HEK293 (cell line): ENCODE results near the gene SLC51A.

Experiments
- CTCF ChIA-PET: fragments of 350-600 bp; formaldehyde crosslinking; extraction: SDS; loops from one replicate; lab custom pipeline; 2021; ENCODE audit warnings: antibody characterized with exemption; lab: Yijun Ruan, JAX
- POLR2A ChIA-PET: fragments of 300-600 bp; formaldehyde crosslinking; extraction: SDS; loops from one replicate; lab custom pipeline; 2020; ENCODE audit warnings: antibody characterized with exemption, inconsistent platforms; lab: Yijun Ruan, JAX
- H3K27ac ChIP-seq: fragments of 200-500 bp; sonication (Bioruptor generic); 2 replicates; pipeline ENCODE4 v1.5.1; 2014; ENCODE audit warnings: low read depth, low read length, control low read depth, inconsistent platforms; ENCODE audit errors: extremely low read depth
- H3K36me3 ChIP-seq, 2 experiments: fragments of 200-500 bp in 1 of 2; sonication (Bioruptor generic) in 1 of 2; 1 replicate in 1 of 2; 2 replicates in 1 of 2; pipeline ENCODE4 v1.5.1; 2014 to 2017; ENCODE audit warnings: inconsistent platforms in 2 of 2, low read length in 2 of 2; ENCODE audit not compliant: control insufficient read depth in 2 of 2, insufficient read depth in 1 of 2
- H3K4me1 ChIP-seq: fragments of 200-500 bp; sonication (Bioruptor generic); 2 replicates; pipeline ENCODE4 v1.5.1; 2014; ENCODE audit warnings: mild to moderate bottlenecking, low read length, inconsistent platforms; ENCODE audit not compliant: control insufficient read depth, insufficient read depth
- H3K4me3 ChIP-seq: 2 replicates; pipeline ENCODE4 v1.5.1; 2011; ENCODE audit warnings: low read depth, mild to moderate bottlenecking, control low read depth, low read length, moderate library complexity
- H3K9me3 ChIP-seq: fragments of 200-500 bp; sonication (Bioruptor generic); 2 replicates; pipeline ENCODE4 v1.5.1; 2014; ENCODE audit warnings: low read depth, low read length, inconsistent platforms; ENCODE audit not compliant: control insufficient read depth, insufficient read depth
- GLI2 ChIP-seq: fragments of 450-650 bp; formaldehyde crosslinking; IDR thresholded peaks from 2 replicates; pipeline ENCODE4; 2017; ENCODE audit warnings: missing biosample characterization, missing genetic modification characterization, low read depth, borderline replicate concordance
- GLIS2 ChIP-seq: fragments of 450-650 bp; formaldehyde crosslinking; IDR thresholded peaks from 2 replicates; pipeline ENCODE4 v1.5.1; 2016; ENCODE audit warnings: missing biosample characterization, missing genetic modification characterization
- KLF1 ChIP-seq: fragments of 450-650 bp; formaldehyde crosslinking; IDR thresholded peaks from 2 replicates; pipeline ENCODE4 v1.5.1; 2016; ENCODE audit warnings: missing biosample characterization, missing genetic modification characterization
- KLF10 ChIP-seq: fragments of 450-650 bp; IDR thresholded peaks from 2 replicates; pipeline ENCODE4 v1.5.1; 2018; ENCODE audit warnings: missing biosample characterization, mild to moderate bottlenecking, missing genetic modification characterization
- TCF7L2 ChIP-seq: IDR thresholded peaks from 2 replicates; pipeline ENCODE4 v1.6.1; 2011; ENCODE audit warnings: low read depth, mild to moderate bottlenecking, inconsistent platforms, low read length, moderate library complexity, borderline replicate concordance
- ZFP37 ChIP-seq: fragments of 450-650 bp; formaldehyde crosslinking; IDR thresholded peaks from 2 replicates; pipeline ENCODE4 v1.5.1; 2016; ENCODE audit warnings: missing biosample characterization, missing genetic modification characterization
- ZFP69B ChIP-seq: fragments of 450-650 bp; formaldehyde crosslinking; IDR thresholded peaks from 2 replicates; pipeline ENCODE4 v1.5.1; 2016; ENCODE audit warnings: missing biosample characterization, missing genetic modification characterization
- ZIC2 ChIP-seq: fragments of 450-650 bp; formaldehyde crosslinking; IDR thresholded peaks from 2 replicates; pipeline ENCODE4 v1.5.1; 2016; ENCODE audit warnings: missing biosample characterization, missing genetic modification characterization
- ZNF311 ChIP-seq: fragments of 450-650 bp; formaldehyde crosslinking; IDR thresholded peaks from 2 replicates; pipeline ENCODE4 v1.5.1; 2017; ENCODE audit warnings: missing biosample characterization, missing genetic modification characterization, borderline replicate concordance
- ZNF362 ChIP-seq: fragments of 450-650 bp; formaldehyde crosslinking; IDR thresholded peaks from 2 replicates; pipeline ENCODE4 v1.5.1; 2016; ENCODE audit warnings: missing biosample characterization, missing genetic modification characterization
- ZNF549 ChIP-seq: fragments of 450-650 bp; IDR thresholded peaks from 2 replicates; pipeline ENCODE4 v1.5.1; 2018; ENCODE audit warnings: missing biosample characterization, missing genetic modification characterization, mild to moderate bottlenecking, inconsistent platforms, moderate library complexity
- ZNF639 ChIP-seq: fragments of 450-650 bp; formaldehyde crosslinking; IDR thresholded peaks from 2 replicates; pipeline ENCODE4 v1.5.1; 2016; ENCODE audit warnings: missing biosample characterization, missing genetic modification characterization
- ZNF658 ChIP-seq: fragments of 450-650 bp; formaldehyde crosslinking; IDR thresholded peaks from 2 replicates; pipeline ENCODE4; 2016; ENCODE audit warnings: missing biosample characterization, missing genetic modification characterization
- ZNF776 ChIP-seq: fragments of 450-650 bp; formaldehyde crosslinking; IDR thresholded peaks from 2 replicates; pipeline ENCODE4 v1.5.0; 2017; ENCODE audit warnings: missing biosample characterization, missing genetic modification characterization, borderline replicate concordance
- ZSCAN18 ChIP-seq: fragments of 450-650 bp; formaldehyde crosslinking; IDR thresholded peaks from 2 replicates; pipeline ENCODE4 v1.5.1; 2016; ENCODE audit warnings: missing biosample characterization, missing genetic modification characterization
- ZSCAN5A ChIP-seq: fragments of 450-650 bp; formaldehyde crosslinking; IDR thresholded peaks from 2 replicates; pipeline ENCODE4 v1.5.1; 2016; ENCODE audit warnings: missing biosample characterization, missing genetic modification characterization
- TF ChIP-seq, protein P1 (sequence below): fragments of 450-650 bp; formaldehyde crosslinking; IDR thresholded peaks from 2 replicates; pipeline ENCODE4 v1.5.1; 2017; ENCODE audit warnings: missing biosample characterization, mild to moderate bottlenecking, missing genetic modification characterization, moderate library complexity

The SLC51A gene

DNA sequence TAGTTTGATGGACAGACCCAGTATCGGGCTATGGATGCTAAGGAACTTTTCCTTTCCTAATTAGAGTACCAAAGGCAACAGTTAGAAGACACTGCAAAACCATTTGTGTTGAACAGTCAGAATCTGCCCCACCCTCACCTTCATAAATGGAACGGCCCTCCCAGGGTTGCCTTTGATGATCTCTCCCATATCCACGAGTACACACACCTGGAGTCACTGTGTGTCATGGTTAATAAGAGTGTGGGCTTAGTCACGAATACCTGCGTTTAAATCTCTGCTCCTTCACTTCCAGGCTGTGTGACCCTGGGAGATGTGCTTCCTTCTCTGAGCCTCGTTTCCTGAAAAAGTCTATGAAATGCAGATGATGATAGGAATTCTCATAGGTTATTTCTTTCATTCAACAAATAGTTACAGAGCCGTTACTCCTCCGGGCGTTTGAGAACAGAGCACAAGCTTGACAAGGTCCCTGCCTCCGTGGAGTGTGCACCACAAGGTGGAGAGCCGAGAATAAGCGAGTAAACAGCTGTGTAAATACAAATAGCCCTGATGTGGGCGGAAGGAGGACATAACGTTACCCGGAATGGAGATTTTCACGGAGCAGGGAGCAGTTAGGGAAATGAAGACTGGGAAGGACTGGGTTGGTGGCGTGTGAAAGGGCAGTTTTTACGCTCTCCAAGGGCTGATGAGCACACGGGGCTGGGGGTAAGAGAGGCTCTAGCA, 6.7 kb downstream of the SLC51A start:
- ChIA-PET POLR2A (no interaction called here), CTCF (no interaction called here)
- no peaks in the 10 kb centered on the region for H3K4me1 ChIP-seq
- no peak overlapping the region for H3K27ac ChIP-seq
- no peaks in the 10 kb centered on the region for H3K36me3 ChIP-seq
- no peak for TF ChIP-seq ZNF549 (tag by site-specific recombination)
- TF ChIP-seq GLI2 (tag by site-specific recombination): no peak
- TF ChIP-seq GLIS2 (tag by site-specific recombination): no peak
- TF ChIP-seq KLF1 (tag by site-specific recombination): no peak
- no peak for TF ChIP-seq ZSCAN5A (tag by site-specific recombination)
- TF ChIP-seq ZNF311 (tag by site-specific recombination): no peak
- no peak for TF ChIP-seq ZFP37 (tag by site-specific recombination)
- TF ChIP-seq, protein P1, sequence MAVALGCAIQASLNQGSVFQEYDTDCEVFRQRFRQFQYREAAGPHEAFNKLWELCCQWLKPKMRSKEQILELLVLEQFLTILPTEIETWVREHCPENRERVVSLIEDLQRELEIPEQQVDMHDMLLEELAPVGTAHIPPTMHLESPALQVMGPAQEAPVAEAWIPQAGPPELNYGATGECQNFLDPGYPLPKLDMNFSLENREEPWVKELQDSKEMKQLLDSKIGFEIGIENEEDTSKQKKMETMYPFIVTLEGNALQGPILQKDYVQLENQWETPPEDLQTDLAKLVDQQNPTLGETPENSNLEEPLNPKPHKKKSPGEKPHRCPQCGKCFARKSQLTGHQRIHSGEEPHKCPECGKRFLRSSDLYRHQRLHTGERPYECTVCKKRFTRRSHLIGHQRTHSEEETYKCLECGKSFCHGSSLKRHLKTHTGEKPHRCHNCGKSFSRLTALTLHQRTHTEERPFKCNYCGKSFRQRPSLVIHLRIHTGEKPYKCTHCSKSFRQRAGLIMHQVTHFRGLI (tag by site-specific recombination): no peak
- no peak for TF ChIP-seq ZNF776 (tag by site-specific recombination)
- TF ChIP-seq ZNF639 (tag by site-specific recombination): no peak
- no peak for TF ChIP-seq ZSCAN18 (tag by site-specific recombination)
- no peak for TF ChIP-seq ZFP69B
- no peak for TF ChIP-seq TCF7L2
- TF ChIP-seq KLF10 (tag by site-specific recombination): no peak
- TF ChIP-seq ZNF362 (tag by site-specific recombination): no peak
- no peak overlapping the region for H3K4me3 ChIP-seq
- no peaks in the 10 kb centered on the region for H3K9me3 ChIP-seq

- Histone ChIP-seq H3K4me3 (no peak overlapping the region), H3K9me3 (no peaks in the 10 kb centered on the region), H3K4me1 (no peaks in the 10 kb centered on the region), H3K36me3 (no peaks in the 10 kb centered on the region), H3K27ac (no peak overlapping the region)
- POLR2A ChIA-PET: no interaction called here
- no peak for TF ChIP-seq ZIC2
- TF ChIP-seq ZNF658 (tag by site-specific recombination): no peak
- CTCF ChIA-PET: interaction anchor here (0.6 kb wide), 2 partner anchors 28 to 154 kb away, joined by 3 to 4 read pairs; no protein-coding TSS in a partner anchor
These were observed 8.8 kb downstream of the SLC51A start for GRCh38 chr3:196225086-196225485.
